ENCODE results near the gene DGLUCY. TPM values are rescaled to one million over a fixed set of nuclear protein-coding genes. Genes with fewer than 3 reads are reported as not detected.

DGLUCY gene
- total and polyA plus RNA-seq, 9 donors, result 17.9 to 73.3 (median 39.3) TPM

- H3K4me3 ChIP-seq, result no peak overlapping the region
- no peaks in the 10 kb centered on the region for H3K27me3 ChIP-seq
- no peak for TF ChIP-seq EP300 (IDR thresholded peaks at IDR 0.05)
- no peak for TF ChIP-seq CTCF (IDR thresholded peaks at IDR 0.05)
- TF ChIP-seq POLR2A (IDR thresholded peaks at IDR 0.05), result no peak
- 77 to 90% (median 88%) methylated on average over 8 of the region's 8 CpGs for WGBS, 3 donors
- DNase-seq, result no peak
- no peaks in the 10 kb centered on the region for H3K36me3 ChIP-seq
- no peak overlapping the region for H3K27ac ChIP-seq
- intact Hi-C loops (cut with DNase I), result no loop called here
- no peaks in the 10 kb centered on the region for H3K9me3 ChIP-seq
- H3K4me1 ChIP-seq (ENCODE audit: insufficient read depth), result peaks cover 4% of the 10 kb centered on the region
Observed at GRCh38 chr14:91143862-91144261, 30.0 kb downstream of the DGLUCY start.

- H3K27me3 ChIP-seq, result no peaks in the 10 kb centered on the region
- peaks cover 7% of the 10 kb centered on the region for H3K4me1 ChIP-seq (ENCODE audit: insufficient read depth)
- H3K4me3 ChIP-seq, result no peak overlapping the region
- DNase-seq, result no peak
- no peaks in the 10 kb centered on the region for H3K9me3 ChIP-seq
- WGBS, 3 donors, result 65 to 76% (median 69%) methylated on average over 5 of the region's 5 CpGs
- intact Hi-C loops (cut with DNase I), result no loop called here
- H3K36me3 ChIP-seq, result no peaks in the 10 kb centered on the region
- TF ChIP-seq CTCF (IDR thresholded peaks at IDR 0.05) (no peak), POLR2A (IDR thresholded peaks at IDR 0.05) (no peak), EP300 (IDR thresholded peaks at IDR 0.05) (no peak)
- no peak overlapping the region for H3K27ac ChIP-seq
Observed at GRCh38 chr14:91144425-91145145, 30.7 kb downstream of the DGLUCY start.

GRCh38 chr14:91145391-91146160, 31.7 kb downstream of the DGLUCY start:
- H3K9me3 ChIP-seq, result no peaks in the 10 kb centered on the region
- H3K4me3 ChIP-seq, result no peak overlapping the region
- H3K4me1 ChIP-seq (ENCODE audit: insufficient read depth), result peaks cover 8% of the 10 kb centered on the region
- WGBS, 3 donors, result 82 to 91% (median 83%) methylated on average over 11 of the region's 11 CpGs
- DNase-seq, result no peak
- intact Hi-C loops (cut with DNase I), result no loop called here
- H3K27ac ChIP-seq, result no peak overlapping the region
- H3K27me3 ChIP-seq, result no peaks in the 10 kb centered on the region
- TF ChIP-seq CTCF (IDR thresholded peaks at IDR 0.05), result no peak
- no peak for TF ChIP-seq POLR2A (IDR thresholded peaks at IDR 0.05)
- no peak for TF ChIP-seq EP300 (IDR thresholded peaks at IDR 0.05)
- no peaks in the 10 kb centered on the region for H3K36me3 ChIP-seq

- TF ChIP-seq CTCF (IDR thresholded peaks at IDR 0.05) (no peak), POLR2A (IDR thresholded peaks at IDR 0.05) (no peak), EP300 (IDR thresholded peaks at IDR 0.05) (no peak)
- WGBS, 3 donors, result 88 to 97% (median 93%) methylated on average over 5 of the region's 5 CpGs
- H3K27ac ChIP-seq, result no peak overlapping the region
- H3K9me3 ChIP-seq, result no peaks in the 10 kb centered on the region
- intact Hi-C loops (cut with DNase I), result no loop called here
- DNase-seq, result no peak
- H3K4me1 ChIP-seq (ENCODE audit: insufficient read depth), result peaks cover 8% of the 10 kb centered on the region
- no peaks in the 10 kb centered on the region for H3K27me3 ChIP-seq
- H3K4me3 ChIP-seq, result no peak overlapping the region
- H3K36me3 ChIP-seq, result no peaks in the 10 kb centered on the region
Observed at GRCh38 chr14:91146661-91147060, 32.8 kb downstream of the DGLUCY start.

Measured in ovary (tissue), 9 donors.